Measurements from ENCODE around the gene E2F4. TPM values are rescaled to one million over a fixed set of nuclear protein-coding genes. Genes with fewer than 3 reads are reported as not detected.

E2F4 gene
- polyA plus RNA-seq, 3 donors from 2014 or later, result 42.7 to 85.3 (median 76.0) TPM

- H3K27ac Mint-ChIP-seq, result peak within 1 kb of the TSS; percentile 93 to 98 (median 96)
- DNase-seq, result peak; percentile 98 to 99 (median 98)
- no peaks in the 10 kb centered on the region for H3K9me3 Mint-ChIP-seq
- peaks cover 28 to 30% of the 10 kb centered on the region in 2 donors for H3K4me1 Mint-ChIP-seq
- H3K36me3 Mint-ChIP-seq, result peaks cover 4 to 7% (median 5%) of the 10 kb centered on the region in 3 donors
- peak within 1 kb of the TSS; percentile 95 to 99 (median 96) for H3K4me3 Mint-ChIP-seq
- peaks cover 0 to 8% (median 4%) of the 10 kb centered on the region in 3 donors for H3K27me3 Mint-ChIP-seq (ENCODE audit: low read depth in 3 of 3)
These were observed 35.0 kb downstream of the E2F4 start, which contains the start of gene TMEM208 for GRCh38 chr16:67226804-67227566. Gene TMEM208, plus strand, starts transcription at chr16:67227130. Its CDS starts 89 bp downstream, at chr16:67227219.

DNA sequence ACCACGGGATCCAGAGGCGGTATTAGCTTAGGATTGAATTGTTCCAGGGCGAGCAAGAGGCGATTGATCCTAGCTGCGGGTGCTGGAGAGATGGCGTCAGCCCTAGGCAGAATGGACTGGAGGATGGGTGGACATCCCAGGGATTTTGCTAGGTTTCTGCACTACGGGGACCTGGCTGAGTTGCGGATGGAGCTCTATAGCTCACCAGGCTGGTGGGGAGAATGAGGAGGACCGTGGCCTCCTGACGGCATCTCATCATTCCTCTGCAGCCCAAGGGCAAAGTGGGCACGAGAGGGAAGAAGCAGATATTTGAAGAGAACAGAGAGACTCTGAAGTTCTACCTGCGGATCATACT is 35.6 kb downstream of the E2F4 start:
- Mint-ChIP-seq H3K27me3 (ENCODE audit: low read depth in 3 of 3) (peaks cover 0 to 8% (median 4%) of the 10 kb centered on the region in 3 donors), H3K36me3 (peaks cover 4 to 7% (median 5%) of the 10 kb centered on the region in 3 donors), H3K4me1 (peaks cover 28 to 30% of the 10 kb centered on the region in 2 donors), H3K9me3 (no peaks in the 10 kb centered on the region), H3K27ac (peak overlapping the region; percentile 93 to 98 (median 96)), H3K4me3 (peak overlapping the region; percentile 95 to 99 (median 96))
- no peak for DNase-seq

- Mint-ChIP-seq H3K27ac (peak overlapping the region; percentile 93 to 98 (median 96)), H3K4me3 (peak overlapping the region; percentile 95 to 99 (median 96)), H3K4me1 (peaks cover 28 to 30% of the 10 kb centered on the region in 2 donors), H3K9me3 (no peaks in the 10 kb centered on the region), H3K27me3 (ENCODE audit: low read depth in 3 of 3) (peaks cover 0 to 8% (median 5%) of the 10 kb centered on the region in 3 donors), H3K36me3 (peaks cover 4 to 7% (median 5%) of the 10 kb centered on the region in 3 donors)
- DNase-seq, result no peak
These were observed 36.3 kb downstream of the E2F4 start for GRCh38 chr16:67228034-67228785.

DNA sequence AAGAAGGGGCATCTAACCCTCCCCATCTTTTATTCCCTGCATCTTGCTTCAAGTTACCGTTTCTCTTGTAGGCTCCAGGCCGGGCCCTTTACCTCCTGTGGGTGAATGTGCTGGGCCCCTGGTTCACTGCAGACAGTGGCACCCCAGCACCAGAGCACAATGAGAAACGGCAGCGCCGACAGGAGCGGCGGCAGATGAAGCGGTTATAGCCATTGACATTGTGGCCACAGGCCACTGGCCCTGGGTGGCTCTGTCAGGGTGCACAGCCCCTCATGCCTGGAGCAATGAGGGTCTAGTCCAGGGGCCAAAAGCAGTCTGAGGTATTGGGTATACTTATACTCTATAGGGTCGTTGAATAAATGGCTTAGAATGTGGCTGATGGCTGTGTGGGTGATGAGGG is 37.0 kb downstream of the E2F4 start:
- Mint-ChIP-seq H3K27me3 (ENCODE audit: low read depth in 3 of 3) (peaks cover 0 to 8% (median 6%) of the 10 kb centered on the region in 3 donors), H3K4me3 (peak overlapping the region; percentile 9 to 98 (median 96)), H3K9me3 (no peaks in the 10 kb centered on the region), H3K36me3 (peaks cover 4 to 11% (median 5%) of the 10 kb centered on the region in 3 donors), H3K27ac (peak overlapping the region in 2 of 6 donors; percentile 67 to 74), H3K4me1 (peaks cover 28 to 30% of the 10 kb centered on the region in 2 donors)
- DNase-seq, result no peak

DNA sequence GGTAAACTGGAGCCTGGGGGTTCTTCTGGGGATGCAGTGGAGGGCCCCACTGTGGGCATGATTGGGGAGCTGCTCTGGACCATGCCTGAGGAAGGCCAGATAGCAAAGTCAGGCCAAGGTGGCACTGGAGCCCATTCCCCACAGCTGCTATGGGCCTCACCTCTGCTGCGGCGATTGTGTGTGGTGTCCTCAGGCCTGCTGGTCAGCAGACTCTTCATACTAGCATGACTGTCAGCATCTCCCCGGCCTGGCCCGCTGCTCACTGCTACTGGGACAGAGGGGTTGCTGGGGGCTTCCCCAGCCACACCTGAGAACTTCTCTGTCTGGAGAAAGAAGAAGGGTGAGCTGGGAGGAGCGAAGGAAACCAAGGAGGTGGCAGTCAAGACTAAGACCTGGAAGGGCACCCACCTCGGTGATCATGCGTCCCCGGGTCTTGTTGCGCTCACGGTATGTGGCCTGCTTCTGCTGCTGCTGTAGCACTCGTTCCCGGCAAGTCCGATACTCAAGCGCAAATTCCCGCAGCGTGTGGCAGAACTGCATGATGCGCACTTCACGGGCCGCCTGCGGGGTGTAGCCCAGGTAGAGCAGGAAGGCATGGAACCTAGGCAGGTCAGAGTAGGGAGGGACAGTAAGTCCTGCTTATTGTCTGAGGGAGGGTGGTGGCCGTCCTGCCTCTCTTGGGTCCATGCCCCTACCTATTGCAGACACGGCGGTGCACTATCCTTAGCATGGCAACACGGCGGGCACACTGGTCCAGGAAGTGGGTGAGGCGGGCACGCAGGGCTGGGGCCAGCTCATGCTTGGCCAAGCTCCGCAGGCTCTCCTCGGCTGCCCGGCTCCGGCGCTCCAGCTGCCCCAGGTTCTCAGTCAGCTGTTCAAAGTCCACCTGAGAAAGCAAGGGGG is 38.2 kb downstream of the E2F4 start:
- Mint-ChIP-seq H3K4me3 (peak overlapping the region in 2 of 5 donors; percentile 28 to 96), H3K27ac (peak overlapping the region in 2 of 6 donors; percentile 5 to 19), H3K27me3 (ENCODE audit: low read depth in 3 of 3) (peaks cover 0 to 8% (median 6%) of the 10 kb centered on the region in 3 donors), H3K36me3 (peaks cover 4 to 11% (median 8%) of the 10 kb centered on the region in 3 donors), H3K4me1 (peaks cover 28 to 30% of the 10 kb centered on the region in 2 donors), H3K9me3 (no peaks in the 10 kb centered on the region)
- DNase-seq, result no peak

DNA sequence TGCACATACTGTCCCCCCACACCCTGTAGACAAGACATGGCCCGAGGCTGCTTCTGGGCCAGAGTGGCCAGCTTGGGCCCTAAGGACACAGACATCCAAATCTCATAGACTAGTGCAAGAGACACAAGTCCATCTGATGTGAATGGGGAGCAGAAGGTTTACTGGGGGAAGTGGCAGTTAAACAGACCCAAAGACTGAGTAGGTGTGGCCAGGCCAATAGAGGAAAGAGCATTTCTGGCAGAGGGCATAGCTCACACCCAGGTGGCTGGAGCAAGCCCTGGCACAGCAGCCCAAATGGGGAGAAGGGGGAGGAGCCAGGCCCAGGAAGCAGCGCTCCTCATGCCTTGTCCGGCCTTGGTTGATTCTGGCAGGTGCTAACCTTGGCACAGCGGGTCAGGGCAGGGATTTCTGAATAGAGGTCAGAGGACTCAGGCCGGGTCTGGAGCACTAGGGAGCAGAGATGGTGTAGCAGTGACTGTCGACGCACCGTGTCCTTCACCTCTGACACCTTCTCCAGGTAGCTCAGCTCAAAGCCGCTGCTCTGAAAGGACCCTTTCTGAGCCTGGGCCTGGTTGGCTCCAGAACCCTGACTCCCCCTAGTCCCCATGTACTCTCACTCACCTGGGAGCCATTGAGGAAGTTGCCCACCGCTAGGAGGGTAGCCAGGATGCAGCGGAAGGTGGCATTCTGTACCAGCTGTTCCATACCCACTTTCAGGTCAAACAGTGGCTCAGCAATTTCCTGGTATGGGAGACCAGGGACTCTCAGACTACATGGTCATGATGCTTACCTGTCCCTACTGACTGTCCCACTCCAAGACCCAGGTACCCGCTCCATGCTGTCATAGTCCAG is 39.1 kb downstream of the E2F4 start:
- H3K4me1 Mint-ChIP-seq, result peaks cover 23 to 24% of the 10 kb centered on the region in 2 donors
- DNase-seq, result no peak
- H3K27ac Mint-ChIP-seq, result peak overlapping the region in 2 of 6 donors; percentile 7 to 19
- H3K27me3 Mint-ChIP-seq (ENCODE audit: low read depth in 3 of 3), result peaks cover 0 to 6% (median 5%) of the 10 kb centered on the region in 3 donors
- H3K36me3 Mint-ChIP-seq, result peaks cover 5 to 12% (median 9%) of the 10 kb centered on the region in 3 donors
- no peak overlapping the region for H3K4me3 Mint-ChIP-seq
- H3K9me3 Mint-ChIP-seq, result no peaks in the 10 kb centered on the region

GRCh38 chr16:67233596-67233995 is 41.6 kb downstream of the E2F4 start:
- Mint-ChIP-seq H3K4me1 (no peaks in the 10 kb centered on the region), H3K36me3 (peaks cover 5 to 25% (median 13%) of the 10 kb centered on the region in 3 donors), H3K9me3 (no peaks in the 10 kb centered on the region), H3K27ac (no peak overlapping the region), H3K27me3 (ENCODE audit: low read depth in 3 of 3) (peaks cover 2 to 5% (median 2%) of the 10 kb centered on the region in 3 donors), H3K4me3 (no peak overlapping the region)
- DNase-seq, result no peak

DNA sequence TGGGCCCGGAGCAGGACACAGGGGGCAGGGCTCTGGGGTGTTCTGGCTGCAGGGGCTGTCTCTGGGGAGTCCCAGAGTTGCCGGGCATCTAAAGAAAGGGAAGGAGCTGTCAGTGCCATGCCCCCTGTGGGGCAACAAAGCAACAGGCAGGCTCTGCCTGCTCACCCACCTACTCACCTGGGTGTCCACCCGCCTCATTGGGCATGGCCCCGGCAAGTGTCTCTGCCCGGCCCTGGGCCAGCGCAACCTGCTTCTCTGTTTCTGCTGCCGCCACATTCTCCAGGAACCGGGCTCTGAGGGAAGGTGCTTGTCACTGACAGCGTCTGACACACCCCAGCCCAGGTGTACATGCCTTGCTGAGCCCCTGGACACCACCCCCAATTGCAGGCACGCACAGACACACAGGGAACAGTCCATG is 42.2 kb downstream of the E2F4 start:
- no peak overlapping the region for H3K27ac Mint-ChIP-seq
- H3K27me3 Mint-ChIP-seq (ENCODE audit: low read depth in 3 of 3), result peaks cover 2 to 5% (median 2%) of the 10 kb centered on the region in 3 donors
- H3K4me1 Mint-ChIP-seq, result no peaks in the 10 kb centered on the region
- H3K4me3 Mint-ChIP-seq, result no peak overlapping the region
- no peaks in the 10 kb centered on the region for H3K9me3 Mint-ChIP-seq
- peaks cover 5 to 27% (median 13%) of the 10 kb centered on the region in 3 donors for H3K36me3 Mint-ChIP-seq
- DNase-seq, result no peak

GRCh38 chr16:67235816-67236562 is 44.0 kb downstream of the E2F4 start:
- Mint-ChIP-seq H3K27ac (peak overlapping the region in 3 of 6 donors; percentile 7 to 63 (median 58)), H3K4me1 (peaks cover 4 to 7% of the 10 kb centered on the region in 2 donors), H3K9me3 (no peaks in the 10 kb centered on the region), H3K27me3 (ENCODE audit: low read depth in 3 of 3) (peaks cover 2 to 3% (median 2%) of the 10 kb centered on the region in 3 donors), H3K4me3 (no peak overlapping the region), H3K36me3 (peaks cover 5 to 22% (median 9%) of the 10 kb centered on the region in 3 donors)
- no peak for DNase-seq

DNA sequence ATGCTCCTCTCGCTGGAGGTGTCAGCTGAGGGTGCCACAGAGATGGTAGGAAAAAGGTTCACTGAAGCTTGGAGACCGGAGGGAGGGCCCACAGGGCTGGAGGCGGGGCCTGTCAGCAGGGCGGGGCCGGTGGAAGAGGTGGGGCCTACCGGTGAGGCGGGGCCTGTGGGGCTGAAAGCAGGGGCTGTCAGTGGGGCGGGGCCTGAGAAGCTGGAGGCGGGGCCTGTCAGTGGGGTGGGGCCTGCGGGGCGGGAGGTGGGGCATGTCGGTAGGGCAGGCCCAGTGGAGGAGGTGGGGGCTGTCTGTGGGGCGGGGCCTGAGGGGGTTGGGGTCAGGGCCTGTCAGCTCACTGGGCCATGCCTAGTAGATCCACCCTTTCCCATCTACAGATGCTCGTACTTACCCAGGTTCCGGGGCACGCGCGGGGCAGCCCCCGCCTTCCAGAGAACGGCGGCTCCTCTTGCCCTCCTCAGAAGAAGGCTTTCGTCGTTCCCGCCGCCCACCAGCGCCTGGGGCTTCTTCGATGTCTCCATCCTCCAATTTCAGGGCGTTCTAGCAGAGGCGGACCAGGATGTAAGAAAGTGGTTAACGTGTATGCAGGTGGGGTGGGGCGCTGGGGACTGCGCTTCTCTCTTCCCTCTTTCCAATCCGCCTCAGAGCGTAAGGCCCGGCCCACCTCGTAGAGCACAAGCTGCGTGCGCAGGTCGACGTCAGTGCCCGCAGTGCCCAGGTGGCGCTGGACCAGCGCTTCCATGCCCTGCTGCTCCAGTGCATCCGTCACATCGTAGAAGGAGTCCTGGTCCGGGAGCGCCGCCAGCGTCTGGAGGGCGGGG is 44.8 kb downstream of the E2F4 start:
- Mint-ChIP-seq H3K4me3 (no peak overlapping the region), H3K27me3 (ENCODE audit: low read depth in 3 of 3) (peaks cover 2 to 5% (median 2%) of the 10 kb centered on the region in 3 donors)

More for the DNA sequence above, 44.8 kb downstream of the E2F4 start:
- Mint-ChIP-seq H3K27ac (peak overlapping the region in 2 of 6 donors; percentile 62 to 63), H3K4me1 (peaks cover 7 to 9% of the 10 kb centered on the region in 2 donors), H3K36me3 (peaks cover 5 to 22% (median 9%) of the 10 kb centered on the region in 3 donors), H3K9me3 (no peaks in the 10 kb centered on the region)
- DNase-seq, result peak; percentile 55 to 62 (median 56)

All from immature natural killer cell (primary cell).